ENCODE measurements around the gene CDCA3.
A peak's percentile ranks its signal among the peaks of the same experiment; 100 is the strongest.
"Not testable (repeated sequence)": the region's sequence is repeated elsewhere in the genome, so short reads cannot be mapped to it uniquely, and the experiment has no call there.

CDCA3 gene

GRCh38 chr12:6872073-6873048 is 21.3 kb upstream of the CDCA3 start:
- peak; percentile 92 for DNase-seq

GRCh38 chr12:6871052-6871957 is 20.2 kb upstream of the CDCA3 start:
- DNase-seq = peak; percentile 10

GRCh38 chr12:6870304-6870703 is 19.2 kb upstream of the CDCA3 start:
- not testable (repeated sequence) for DNase-seq

- DNase-seq = peak; percentile 96
These were observed 18.2 kb upstream of the CDCA3 start for GRCh38 chr12:6869049-6870021.

GRCh38 chr12:6868211-6869048 is 17.3 kb upstream of the CDCA3 start:
- peak; percentile 26 for DNase-seq

GRCh38 chr12:6867413-6868210 is 16.5 kb upstream of the CDCA3 start, which contains the start of gene TPI1:
Gene TPI1 (plus strand): TSS chr12:6867531. CDS start chr12:6867567, 36 bp downstream.
- DNase-seq = peak; percentile 92

GRCh38 chr12:6866920-6867412 is 15.9 kb upstream of the CDCA3 start:
- no peak for DNase-seq

GRCh38 chr12:6866163-6866919 is 15.3 kb upstream of the CDCA3 start:
- DNase-seq = no peak

- not testable (repeated sequence) for DNase-seq
These were observed 14.2 kb upstream of the CDCA3 start for GRCh38 chr12:6865307-6865706.

GRCh38 chr12:6863586-6864321 is 12.7 kb upstream of the CDCA3 start:
- no peak for DNase-seq

GRCh38 chr12:6863033-6863432 is 11.9 kb upstream of the CDCA3 start:
- no peak for DNase-seq

- no peak for DNase-seq
These were observed 10.3 kb upstream of the CDCA3 start for GRCh38 chr12:6861391-6861790.

- DNase-seq = no peak
These were observed 9.9 kb upstream of the CDCA3 start for GRCh38 chr12:6860942-6861341.

- no peak for DNase-seq
These were observed 9.0 kb upstream of the CDCA3 start for GRCh38 chr12:6860116-6860515.

GRCh38 chr12:6858799-6859198 is 7.7 kb upstream of the CDCA3 start:
- DNase-seq = no peak

- DNase-seq = no peak
These were observed 4.2 kb upstream of the CDCA3 start for GRCh38 chr12:6855322-6855721.

- DNase-seq = no peak
These were observed 3.0 kb upstream of the CDCA3 start for GRCh38 chr12:6854036-6854435.

- DNase-seq = no peak
These were observed 2.5 kb upstream of the CDCA3 start for GRCh38 chr12:6853626-6854025.

All from eye (tissue), 1 donor.